Measurements from ENCODE around the gene OR10G8.

The OR10G8 gene

DNA sequence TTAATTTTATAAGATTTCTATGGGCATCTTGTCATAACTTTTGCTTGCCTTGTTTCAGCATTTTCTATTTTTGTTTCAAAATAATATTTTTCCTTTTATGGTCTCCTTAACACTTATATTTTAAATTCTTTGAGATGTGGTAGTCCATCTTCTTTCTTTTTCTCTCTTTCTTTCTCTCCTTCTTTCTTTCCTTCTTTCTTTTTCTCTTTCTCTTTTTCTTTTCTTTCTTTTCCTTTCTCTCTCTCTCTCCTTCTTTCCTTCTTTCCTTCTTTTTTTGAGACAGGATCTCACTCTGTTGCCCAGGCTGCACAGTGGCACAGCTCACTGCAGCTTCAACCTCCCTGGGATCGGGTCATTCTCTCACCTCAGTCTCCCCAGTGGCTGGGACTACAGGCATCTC, 50.7 kb downstream of the OR10G8 start:
- DNase-seq (ENCODE audit: low spot score): no peak

DNA sequence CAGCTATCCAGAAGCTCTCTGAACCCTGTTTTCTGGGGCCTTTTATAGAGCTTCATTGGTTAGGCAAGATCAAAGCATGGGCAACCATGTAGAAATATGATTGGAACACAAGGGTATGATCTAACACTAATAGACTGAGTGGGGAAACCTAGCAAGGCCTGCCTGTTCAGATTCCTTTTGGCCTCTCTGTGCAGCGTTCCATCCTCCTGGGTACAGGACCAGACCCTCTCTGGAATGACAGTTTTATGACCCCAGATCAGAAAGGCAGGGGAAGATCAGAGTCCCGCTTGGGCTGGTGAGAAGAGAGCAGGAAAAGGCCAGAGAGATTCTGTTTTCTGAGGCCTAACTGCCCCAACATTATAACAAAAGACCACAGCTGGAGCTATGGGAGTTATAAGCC, 52.0 kb downstream of the OR10G8 start:
- no peak for DNase-seq (ENCODE audit: low spot score)

DNA sequence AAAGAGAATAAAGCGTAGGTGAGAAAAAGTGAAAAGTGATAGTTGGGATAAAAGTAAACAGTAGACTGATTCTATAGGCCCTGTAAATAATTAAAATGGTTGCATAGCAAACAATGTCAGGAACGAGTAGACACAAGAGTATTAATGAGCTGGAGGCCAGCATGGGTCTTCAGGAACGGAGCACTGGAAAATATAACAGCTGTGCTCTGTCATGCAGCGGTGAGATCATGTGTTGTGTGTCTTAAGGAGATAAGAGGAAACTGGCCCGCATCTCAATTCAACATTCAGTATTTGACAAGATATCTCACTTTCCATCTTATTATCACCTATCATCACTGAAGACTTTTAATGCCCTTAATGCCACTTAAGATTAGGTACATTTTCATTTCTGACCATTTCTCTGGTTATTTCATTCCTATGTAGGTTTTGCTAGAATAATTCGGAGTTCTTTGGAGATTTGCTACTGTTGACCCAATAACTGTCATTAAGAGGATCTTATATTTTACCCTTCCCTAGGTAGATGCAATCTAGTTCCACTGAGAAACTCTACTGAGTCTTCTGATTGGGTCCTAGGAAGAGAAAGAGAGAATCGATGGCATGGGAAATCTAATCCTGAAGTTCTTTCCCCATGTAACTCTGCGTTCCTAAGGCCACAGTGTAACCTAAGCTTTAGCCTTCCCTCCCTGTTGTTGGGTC, 53.2 kb downstream of the OR10G8 start:
- no peak for DNase-seq (ENCODE audit: low spot score)

Data from CD4-positive, alpha-beta T cell treated with Interleukin-2 at 100 ng/mL for 4 hours (primary cell).